Measurements from ENCODE around the gene GRAMD4.
A peak's percentile ranks its signal among the peaks of the same experiment; 100 is the strongest.

GRAMD4 gene

DNA sequence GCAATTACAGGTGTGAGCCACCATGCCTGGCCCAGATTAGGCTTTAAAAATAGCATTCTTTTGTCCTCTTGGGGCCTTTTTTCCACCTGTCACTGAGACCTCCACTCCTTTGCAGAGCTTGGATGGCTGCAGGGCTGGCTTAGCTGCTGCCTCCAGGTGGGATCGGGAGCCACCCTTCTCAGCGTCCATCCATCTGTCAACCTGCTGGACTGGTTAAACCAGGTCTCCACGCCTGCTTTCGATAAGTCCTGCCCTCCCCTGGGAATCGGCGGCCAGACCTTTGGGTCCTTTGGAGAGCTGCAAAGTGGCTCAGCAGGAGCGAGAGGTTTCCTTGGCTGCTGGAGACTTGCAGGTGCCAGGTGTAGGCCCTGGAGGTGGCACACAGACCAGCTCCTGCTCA, 23.4 kb upstream of the GRAMD4 start:
- DNase-seq (ENCODE audit: low spot score): no peak

DNA sequence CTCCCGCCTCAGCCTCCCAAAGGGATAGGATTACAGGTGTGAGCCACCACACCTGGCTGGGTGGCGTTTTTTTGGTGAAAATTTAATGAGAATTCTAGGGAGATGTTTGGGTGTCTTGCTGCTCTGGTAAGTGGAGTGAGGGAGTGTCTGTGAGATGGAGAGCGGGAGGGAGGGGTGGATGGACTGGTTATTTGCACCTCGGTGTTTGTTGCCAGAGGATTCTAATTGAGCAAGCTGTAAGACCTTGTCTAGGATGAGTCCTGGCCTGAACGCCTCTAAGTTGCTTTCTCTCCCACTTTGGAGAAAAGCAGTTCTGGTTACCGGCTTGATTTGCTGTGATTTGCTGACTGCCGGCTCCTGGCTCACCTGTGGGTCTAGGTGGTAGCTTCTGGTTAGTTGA, 22.0 kb upstream of the GRAMD4 start:
- DNase-seq (ENCODE audit: low spot score): no peak

DNA sequence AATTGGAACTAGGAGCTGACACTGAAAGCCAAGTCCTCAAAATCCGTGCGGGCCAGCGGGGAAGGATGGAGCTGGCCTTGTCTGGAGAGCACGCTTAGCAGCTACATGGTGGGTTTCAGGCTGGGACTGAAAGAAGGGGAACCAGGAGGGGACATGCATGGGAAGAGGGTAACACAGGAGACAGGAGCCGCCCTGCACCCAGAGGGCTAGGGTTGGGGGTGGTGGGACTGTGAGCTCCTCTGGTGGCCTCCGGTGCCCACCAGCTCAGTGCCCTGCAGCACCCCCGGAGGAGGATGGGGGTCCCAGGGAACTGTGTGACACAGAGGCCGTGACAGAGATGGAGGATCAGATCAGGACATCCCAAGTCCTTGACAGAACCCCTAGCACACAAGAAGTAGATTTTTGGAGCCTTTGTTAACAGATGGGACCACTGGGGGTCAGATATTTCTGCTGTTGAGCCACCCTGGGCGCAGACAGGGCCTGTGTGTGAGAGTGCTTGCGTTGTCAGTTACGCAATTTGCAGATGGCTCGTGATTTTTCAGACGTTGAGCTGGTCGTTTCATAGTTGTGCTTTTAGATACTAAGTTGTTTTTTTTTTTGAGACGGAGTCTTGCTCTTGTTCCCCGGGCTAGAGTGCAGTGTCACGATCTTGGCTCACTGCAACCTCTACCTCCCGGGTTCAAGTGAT, 21.3 kb upstream of the GRAMD4 start:
- no peak for DNase-seq (ENCODE audit: low spot score)

DNA sequence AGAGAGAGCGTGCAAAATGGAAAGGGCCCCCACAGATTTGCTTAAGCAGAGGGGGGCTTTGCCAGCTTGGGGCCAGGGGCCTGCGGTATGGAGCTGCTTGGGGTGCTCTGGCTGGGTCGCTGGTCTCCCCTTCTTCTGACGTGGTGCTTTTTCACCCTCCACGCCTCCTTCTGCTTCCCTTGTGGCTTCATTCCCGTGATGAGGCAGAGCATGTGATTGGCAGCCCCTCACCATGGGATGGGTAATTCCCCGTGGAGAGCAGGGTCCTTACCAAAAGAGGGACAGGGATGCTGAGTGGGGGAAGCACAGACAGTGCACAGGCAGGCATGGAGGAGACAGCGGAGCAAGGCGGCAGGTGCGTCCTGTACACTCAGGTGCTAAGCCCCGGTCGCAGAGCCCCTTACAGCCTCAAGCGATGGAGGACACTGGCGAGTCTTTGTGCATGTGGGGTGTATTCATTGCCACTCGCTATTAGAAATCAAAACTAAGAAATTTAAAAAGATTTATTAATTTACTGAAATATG, 19.9 kb upstream of the GRAMD4 start:
- DNase-seq (ENCODE audit: low spot score): no peak

DNA sequence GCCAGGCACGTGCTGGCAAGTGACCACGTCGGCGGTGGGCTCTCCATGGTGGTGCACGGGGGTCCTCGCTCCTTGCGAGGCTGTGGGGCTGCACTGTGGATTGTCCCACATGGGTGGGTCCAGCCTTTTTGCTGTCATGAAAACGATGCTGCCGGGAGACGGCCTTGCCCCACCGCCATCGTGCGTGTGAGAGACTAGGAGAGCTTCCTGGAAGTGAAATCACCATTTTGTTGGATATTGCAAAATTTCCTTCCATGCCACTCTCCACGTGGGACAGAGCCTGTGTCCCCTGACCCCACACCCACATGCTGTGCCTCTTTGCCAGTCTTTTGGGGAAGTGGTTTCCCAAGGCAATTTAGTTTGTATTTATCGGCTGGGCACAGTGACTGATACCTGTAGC, 18.2 kb upstream of the GRAMD4 start:
- DNase-seq (ENCODE audit: low spot score): no peak

DNA sequence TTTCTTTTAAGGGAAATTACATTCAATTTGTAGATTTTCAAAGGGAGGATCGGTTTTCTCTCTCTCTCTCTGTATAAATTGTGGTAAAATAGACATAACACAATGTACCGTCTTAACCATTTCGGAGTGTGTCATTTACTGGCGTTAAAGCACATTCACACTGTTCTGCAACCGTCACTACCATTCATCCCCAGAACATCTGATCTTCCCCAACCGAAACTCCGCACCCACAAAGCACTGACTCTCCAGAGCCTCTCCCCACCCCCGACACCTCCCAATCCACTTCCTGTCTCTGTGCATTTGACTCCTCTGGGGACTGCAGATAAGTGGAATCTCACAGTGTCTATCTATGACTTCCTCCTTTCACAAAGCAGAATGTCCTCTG, 15.9 kb upstream of the GRAMD4 start:
- peak; percentile 38 for DNase-seq (ENCODE audit: low spot score)

DNA sequence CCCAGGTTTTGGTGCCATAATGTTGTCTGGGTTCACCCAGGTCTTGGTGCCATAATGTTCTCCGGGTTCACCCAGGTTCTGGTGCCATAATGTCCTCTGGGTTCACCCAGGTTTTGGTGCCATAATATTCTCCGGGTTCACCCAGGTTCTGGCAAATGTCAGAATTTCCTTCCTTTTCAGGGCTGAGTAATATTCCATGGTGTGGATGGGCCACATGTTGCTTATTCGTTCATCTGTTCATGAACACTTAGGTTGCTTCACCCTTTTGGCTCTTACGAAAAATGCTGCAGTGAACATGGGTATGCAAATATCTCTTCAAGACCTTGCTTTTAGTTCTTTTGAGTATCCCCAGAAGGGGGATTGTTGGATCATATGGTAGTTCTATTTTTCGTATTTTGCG, 15.1 kb upstream of the GRAMD4 start:
- DNase-seq (ENCODE audit: low spot score): no peak

DNA sequence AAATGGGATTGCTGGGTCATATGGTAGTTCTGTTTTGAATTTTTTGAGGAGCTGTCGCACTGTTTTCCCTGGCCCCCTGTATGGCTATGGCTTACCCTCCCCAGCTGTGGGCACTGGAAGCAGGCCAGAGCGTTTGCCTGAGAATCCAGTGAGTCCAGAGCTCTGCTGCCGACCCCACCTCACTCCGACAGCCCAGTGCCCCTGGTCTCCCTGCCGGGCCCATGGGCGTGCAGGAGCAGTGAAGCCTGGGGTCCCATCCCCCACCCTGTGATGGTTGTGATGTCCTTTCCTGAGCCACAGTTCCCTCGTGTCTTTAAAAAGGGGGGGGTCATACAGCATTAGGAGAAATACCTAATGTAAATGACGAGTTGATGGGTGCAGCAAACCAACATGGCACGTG, 13.3 kb upstream of the GRAMD4 start:
- DNase-seq (ENCODE audit: low spot score): no peak

DNA sequence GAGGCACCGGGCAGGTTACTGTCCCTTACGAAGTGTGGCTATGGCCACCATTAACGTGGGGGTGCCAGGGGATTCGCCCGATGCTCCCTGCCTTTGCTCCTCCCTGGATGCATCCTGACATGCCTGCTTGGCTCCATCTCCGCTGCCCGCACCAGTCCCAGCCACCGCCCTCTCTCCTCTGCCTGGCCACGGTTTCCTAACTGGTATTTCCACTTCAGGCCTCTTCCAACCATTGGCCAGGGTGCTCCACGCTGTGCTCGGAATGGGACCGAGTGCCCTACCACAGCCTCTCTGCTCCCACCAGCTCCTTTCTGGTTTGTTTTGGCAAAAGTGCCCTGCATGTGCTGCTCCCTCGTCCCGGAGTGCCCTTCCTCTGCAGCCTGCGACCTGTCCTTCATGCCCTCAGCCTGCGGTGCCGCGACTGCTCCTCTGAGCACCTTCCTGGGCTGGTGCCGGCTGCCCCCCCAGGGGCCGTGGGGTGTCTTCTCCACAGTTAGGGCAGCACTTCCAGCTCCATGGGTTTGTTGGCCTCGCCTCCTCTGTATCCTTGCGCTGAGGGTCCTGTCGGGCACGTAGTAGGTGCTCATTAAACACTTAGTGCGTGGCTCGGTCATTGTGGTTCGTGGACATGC, 12.6 kb upstream of the GRAMD4 start:
- DNase-seq (ENCODE audit: low spot score): no peak

DNA sequence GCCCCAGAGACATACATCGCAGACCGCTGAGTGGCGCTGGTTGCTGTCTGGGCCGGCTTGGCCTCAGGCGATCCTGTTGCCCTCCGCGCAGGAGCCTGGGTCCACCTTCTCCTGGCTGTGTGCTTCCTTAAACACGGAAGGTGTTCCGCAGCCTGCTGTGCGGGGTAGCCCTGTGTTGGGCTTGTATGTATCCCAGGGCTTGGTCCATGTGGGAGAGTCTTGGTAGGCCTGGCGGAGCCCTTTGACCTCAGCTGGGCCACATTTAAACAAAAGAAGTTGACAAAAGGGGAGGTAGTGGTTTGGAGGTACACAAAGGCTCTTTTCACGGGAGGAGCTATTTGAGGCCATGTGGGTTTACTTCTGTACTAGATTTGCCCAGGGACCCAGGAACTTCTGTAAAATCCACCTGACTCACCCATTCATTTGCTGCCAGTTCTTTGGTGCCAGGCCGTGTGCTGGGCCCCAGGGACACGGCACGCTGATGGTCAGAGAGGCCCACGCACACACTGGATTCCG, 11.0 kb upstream of the GRAMD4 start:
- DNase-seq (ENCODE audit: low spot score): no peak

DNA sequence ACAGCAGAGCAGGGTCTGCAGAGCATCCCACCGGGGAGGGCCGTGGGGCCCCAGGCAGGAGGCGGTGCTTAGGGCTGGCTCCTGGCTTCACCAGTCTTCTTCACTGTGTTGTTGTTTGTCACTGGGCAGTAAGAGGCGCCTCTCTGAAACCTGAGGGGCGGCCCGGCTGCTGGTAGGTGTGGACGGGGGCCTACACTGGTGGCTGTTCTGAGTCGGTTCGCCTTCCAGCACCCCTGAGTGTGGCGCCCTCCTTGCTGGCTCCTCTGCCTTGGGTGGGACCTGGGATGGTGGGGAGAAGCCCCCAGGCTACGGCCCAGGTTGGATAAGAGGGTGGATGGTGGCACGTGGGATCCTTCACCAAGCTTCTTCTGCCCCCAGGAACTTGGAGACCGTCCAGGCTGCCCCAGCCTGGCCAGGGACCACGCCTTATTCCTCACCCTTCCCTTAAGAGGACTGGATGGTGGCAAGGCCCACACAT, 10.4 kb upstream of the GRAMD4 start:
- no peak for DNase-seq (ENCODE audit: low spot score)

DNA sequence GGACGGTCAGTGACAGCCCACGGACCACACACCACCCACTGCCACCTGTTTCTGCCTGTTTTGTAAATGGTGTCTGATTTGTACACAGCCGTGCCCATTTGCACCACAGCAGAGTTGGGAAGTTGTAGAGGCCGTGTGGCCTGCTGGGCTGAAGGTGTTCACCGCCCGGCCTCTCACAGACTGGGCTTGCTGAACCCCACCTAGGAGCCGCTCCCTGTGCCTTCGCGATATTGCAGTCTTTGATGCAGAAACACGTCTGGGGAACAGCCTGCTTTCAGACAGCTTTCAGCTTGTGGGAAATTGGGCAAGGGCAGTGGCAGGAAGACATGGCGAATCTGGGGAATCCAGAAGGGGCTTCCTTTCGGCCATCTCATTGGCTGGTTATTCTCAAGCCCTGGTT, 9.8 kb upstream of the GRAMD4 start:
- no peak for DNase-seq (ENCODE audit: low spot score)

DNA sequence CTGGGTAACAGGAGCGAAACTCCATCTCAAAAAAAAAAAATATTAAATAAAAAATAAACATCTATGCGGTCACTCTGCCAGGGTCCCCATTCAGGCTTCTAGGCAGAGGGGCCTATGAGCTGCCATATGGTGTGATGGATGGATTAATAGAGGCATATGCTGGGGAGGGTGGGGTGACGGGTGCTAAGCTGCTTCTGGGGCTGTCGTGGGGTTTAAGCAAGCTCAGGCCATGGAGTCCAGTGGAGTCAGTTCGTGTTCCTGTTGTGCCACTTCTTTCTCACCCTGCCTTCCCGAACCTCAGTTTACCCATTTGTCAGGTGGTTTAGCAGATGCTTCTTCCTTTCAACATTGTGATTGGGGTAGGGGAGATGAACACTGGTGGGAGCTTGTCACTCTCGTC, 9.0 kb upstream of the GRAMD4 start:
- no peak for DNase-seq (ENCODE audit: low spot score)

DNA sequence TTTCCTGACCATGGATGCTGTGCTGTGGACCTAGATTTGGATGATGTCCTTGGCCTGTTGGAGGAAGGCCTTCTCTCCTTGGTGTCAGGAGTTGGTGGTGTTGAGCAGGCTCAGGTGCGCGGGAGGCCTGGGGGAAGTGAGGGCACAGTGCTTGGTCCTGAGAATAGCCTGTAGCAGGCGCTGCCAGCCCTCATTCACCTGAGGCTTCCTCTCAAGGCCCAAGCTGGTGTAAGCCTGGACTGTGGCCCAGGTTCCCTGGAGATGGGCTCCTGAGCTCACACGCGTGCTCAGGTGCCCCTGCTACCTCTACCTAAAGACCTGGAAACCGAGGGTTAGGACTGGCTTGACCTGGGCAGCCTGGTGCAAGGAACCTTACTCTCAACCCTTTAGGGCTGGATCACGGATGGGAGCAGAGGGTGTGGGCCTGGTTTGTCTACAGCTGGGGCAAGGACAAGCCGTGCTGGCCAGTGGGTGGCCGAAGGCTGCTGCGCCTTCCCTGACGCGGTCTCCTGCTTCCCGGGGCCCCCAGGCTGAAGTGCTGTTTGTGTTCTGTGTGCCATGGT, 7.8 kb upstream of the GRAMD4 start:
- no peak for DNase-seq (ENCODE audit: low spot score)

DNA sequence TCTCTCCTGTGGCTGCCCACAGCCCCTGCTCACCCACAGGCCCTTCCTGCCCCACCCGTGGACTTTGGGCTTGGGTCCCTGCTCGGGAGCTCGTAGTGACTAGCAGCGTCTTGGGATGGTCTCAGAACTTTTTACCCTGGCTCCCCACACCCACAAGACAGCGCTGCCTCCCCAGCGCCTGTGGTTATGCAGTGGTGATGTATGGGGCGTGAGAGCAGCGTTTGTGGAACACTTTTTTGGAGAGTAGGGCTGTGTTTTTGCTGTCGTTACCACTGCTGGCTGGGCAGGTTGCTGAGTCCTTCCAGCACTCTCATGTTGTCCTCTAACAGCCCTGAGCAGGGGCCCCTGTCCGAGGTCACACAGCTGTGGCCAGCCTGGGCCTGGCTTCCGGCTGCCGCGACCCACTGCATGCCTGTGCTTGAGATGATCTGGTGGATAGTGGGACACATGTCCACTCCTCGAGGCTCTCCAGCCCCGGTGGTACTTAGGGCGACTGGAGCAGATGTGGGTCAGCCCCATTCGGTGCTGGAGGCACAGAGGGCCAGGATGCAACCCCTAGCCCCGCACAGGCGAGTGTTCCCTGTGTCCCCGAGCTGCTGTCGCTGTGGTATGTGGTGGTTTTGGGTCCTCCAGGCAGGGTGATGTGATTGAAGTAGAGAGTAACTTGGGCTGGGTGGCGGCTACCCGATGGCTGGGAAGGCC, 7.1 kb upstream of the GRAMD4 start:
- DNase-seq (ENCODE audit: low spot score): peak; percentile 41

DNA sequence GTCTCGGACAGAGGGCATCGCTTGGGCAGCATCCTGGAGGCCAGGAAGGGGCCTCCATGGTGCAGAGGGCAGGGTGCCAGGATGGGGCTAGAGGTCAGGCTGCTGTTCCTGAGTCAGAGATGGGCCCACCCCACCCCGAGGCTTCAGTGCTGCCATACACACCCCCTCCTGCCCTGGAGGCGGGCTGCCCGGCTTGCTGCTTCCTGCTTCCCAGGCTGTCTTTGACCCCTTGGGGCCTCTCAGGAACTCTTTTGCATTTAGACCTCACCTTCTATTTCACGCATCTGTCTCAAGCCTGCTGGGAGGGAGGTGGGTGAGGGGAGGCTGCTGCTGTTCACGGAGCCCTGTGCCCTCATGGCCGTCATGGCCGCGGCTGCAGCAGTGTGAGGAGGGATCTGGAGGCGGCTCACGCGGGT, 6.6 kb upstream of the GRAMD4 start:
- no peak for DNase-seq (ENCODE audit: low spot score)

DNA sequence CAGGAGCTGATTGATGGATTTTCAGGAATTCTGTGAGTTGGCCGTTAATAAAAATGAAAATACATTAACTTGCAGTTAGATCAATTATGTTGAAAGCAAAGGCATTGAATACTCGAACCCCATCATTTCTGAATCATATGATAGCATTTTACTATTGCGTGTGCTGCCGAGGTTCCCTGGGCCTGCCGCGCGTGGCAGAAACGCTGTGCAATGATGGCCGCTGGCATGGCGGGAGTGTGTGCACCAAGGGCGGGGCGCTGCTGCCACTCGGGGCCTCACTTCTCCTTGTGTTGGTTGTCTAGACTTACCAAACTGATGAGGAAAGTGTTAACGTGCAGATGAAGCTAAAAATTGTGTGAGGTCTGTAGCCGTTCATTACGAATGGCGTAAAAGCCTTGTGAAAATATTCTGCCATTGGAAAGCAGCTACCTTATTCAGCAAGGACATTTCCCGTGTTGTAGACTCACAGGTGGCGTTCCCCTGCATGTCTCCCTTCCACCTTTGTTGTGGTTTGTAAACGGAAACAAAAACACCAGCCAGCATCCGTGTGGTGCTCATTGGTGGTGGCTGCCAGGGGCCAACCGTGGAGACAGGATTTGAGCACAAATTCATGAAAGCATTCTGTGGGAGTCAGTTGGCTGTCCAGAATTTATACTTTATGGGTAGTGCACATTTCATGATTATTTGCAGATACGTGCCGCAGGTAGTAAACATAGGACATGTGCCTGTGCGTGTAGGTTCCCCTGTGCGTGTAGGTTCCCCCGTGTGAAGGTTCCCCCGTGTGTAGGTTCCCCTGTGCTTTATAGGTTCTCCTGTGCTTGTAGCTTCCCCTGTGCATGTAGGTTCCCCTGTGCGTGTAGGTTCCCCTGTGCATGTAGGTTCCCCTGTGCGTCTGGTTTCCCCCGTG, 5.9 kb upstream of the GRAMD4 start:
- DNase-seq (ENCODE audit: low spot score): peak; percentile 80

DNA sequence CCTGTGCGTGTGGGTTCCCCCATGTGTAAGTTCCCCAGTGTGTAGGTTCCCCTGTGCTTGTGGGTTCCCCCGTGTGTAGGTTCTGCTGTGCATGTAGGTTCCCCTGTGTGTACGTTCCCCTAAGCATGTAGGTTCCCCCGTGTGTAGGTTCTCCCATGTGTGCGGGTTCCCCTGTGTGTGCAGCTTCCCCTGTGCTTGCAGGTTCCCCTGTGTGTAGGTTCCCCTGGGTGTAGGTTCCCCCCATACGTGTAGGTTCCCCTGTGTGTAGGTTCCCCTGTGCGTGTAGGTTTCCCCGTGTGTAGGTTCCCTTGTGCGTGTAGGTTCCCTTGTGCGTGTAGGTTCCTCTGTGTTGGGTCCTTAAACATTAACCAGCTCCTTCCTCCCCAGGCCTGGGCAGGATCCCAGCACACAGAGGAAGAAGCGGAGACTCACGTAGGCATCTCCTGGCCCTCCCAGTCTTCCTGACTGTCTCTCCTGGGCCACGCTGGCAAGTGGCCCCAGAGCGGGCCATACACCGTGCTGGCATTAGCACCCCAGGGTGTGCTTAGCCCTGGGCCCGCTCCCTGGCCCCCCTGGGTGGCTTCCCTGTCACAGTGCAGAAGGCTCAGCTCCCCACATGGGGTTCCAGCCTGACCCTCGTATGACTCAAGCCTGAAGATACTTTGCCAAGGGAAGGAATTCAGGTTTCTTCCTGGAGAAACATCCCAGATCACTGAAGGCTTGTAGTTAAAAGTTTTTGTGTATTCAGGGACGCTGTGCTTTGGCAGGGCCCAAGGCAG, 2.8 kb upstream of the GRAMD4 start:
- DNase-seq (ENCODE audit: low spot score): no peak

DNA sequence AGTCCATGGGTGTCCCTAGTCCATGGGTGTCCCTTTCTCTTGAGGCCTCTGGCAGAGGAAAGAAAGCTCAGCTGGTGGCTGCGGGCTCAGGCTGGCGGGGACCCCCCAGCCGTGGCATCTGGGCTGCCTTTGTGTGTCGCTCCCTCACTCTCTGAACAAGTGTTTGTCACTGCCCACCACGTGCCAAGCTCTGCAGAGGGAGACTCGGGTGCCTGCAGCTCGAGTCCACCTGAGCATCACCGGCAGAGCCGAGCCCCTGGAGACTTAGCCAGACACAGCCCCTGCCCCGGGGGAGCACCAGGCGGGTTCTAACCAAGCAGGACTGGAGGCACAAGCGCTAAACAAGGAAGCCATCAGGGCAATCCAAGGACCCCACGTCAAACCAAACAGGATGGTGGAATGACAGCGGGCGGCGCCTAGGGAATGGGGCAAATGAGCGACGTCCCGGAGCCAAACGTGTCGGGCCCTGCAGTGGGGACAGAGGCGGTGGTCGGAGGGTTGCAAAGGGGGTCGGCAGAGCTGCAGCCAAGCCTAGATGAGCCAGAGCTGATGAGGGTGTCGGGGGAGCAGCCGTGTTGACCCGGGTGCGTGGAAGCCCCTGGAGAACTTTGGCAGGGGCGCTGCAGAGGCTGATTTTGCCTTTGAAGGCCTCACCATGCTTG, 2.1 kb upstream of the GRAMD4 start:
- DNase-seq (ENCODE audit: low spot score): no peak

DNA sequence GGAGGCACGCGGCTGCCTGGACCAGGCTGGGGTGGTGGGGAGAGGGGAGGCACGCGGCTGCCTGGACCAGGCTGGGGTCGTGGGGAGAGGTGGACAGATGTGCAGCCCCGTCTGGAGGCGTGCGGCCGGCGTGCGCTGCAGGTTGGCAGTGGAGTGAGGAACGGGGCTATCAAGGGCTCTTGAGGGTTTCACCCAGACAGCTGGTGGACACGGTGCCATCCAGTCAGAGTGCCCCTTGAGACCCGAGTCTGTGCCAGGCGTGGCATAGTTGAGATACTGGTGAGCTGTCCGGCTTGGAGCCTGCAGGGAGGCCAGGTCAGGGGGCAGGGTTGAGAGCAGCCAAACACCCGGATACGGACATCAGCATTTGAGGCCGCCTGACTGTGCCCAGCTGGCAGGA, 1.5 kb upstream of the GRAMD4 start:
- DNase-seq (ENCODE audit: low spot score): no peak
